SHP77 (cell line): ENCODE results near the gene PAM.
"Not testable (repeated sequence)": the region's sequence is repeated elsewhere in the genome, so short reads cannot be mapped to it uniquely, and the experiment has no call there.

Experiments used
- DNase-seq, 2 experiments: peaks; one replicate each; lab custom pipeline; 2025; lab: John Stamatoyannopoulos, UW

PAM gene

GRCh38 chr5:102946414-102946813 is 191.3 kb downstream of the PAM start:
- no peak for DNase-seq

- DNase-seq: no peak
Measured at GRCh38 chr5:102946971-102947370, 191.9 kb downstream of the PAM start.

GRCh38 chr5:102955488-102955887 is 200.4 kb downstream of the PAM start:
- DNase-seq: no peak

GRCh38 chr5:102956599-102956998 is 201.5 kb downstream of the PAM start:
- DNase-seq: no peak

GRCh38 chr5:102957141-102957540 is 202.0 kb downstream of the PAM start:
- DNase-seq: no peak

- DNase-seq: no peak
Measured at GRCh38 chr5:102958481-102959011, 203.4 kb downstream of the PAM start.

GRCh38 chr5:102959055-102959454 is 203.9 kb downstream of the PAM start:
- DNase-seq: no peak

GRCh38 chr5:102961671-102962070 is 206.6 kb downstream of the PAM start:
- DNase-seq: no peak

GRCh38 chr5:102965653-102966052 is 210.5 kb downstream of the PAM start:
- DNase-seq: no peak

- no peak for DNase-seq
Measured at GRCh38 chr5:102969641-102970040, 214.5 kb downstream of the PAM start.

GRCh38 chr5:102971676-102972293 is 216.7 kb downstream of the PAM start:
- DNase-seq: no peak

GRCh38 chr5:102974177-102974576 is 219.1 kb downstream of the PAM start:
- no peak for DNase-seq

GRCh38 chr5:102975045-102975444 is 219.9 kb downstream of the PAM start:
- DNase-seq: no peak

GRCh38 chr5:102975457-102976182 is 220.5 kb downstream of the PAM start:
- DNase-seq: no peak

- DNase-seq: no peak
Measured at GRCh38 chr5:102981957-102982635, 227.0 kb downstream of the PAM start.

GRCh38 chr5:102986074-102986473 is 231.0 kb downstream of the PAM start:
- DNase-seq: no peak

GRCh38 chr5:102988459-102988858 is 233.4 kb downstream of the PAM start:
- DNase-seq: no peak

- DNase-seq: no peak
Measured at GRCh38 chr5:102991802-102992201, 236.7 kb downstream of the PAM start.

- no peak for DNase-seq
Measured at GRCh38 chr5:102996011-102996575, 241.0 kb downstream of the PAM start.

GRCh38 chr5:102998224-102998623 is 243.1 kb downstream of the PAM start:
- no peak for DNase-seq

- no peak for DNase-seq
Measured at GRCh38 chr5:102999191-102999590, 244.1 kb downstream of the PAM start.

GRCh38 chr5:102999621-103000020 is 244.5 kb downstream of the PAM start:
- not testable (repeated sequence) for DNase-seq

GRCh38 chr5:103000089-103000488 is 245.0 kb downstream of the PAM start:
- no peak for DNase-seq
